ENCODE results near the gene PAPPA2. TPM values are rescaled to one million over a fixed set of nuclear protein-coding genes. Genes with fewer than 3 reads are reported as not detected.

The PAPPA2 gene
- total and polyA plus RNA-seq, 2 of the 8 experiments (the other 6 are each of a cell fraction or from before 2014, with no cell fraction given) = 0.08 to 0.88 TPM

GRCh38 chr1:176626572-176627061, 163.6 kb downstream of the PAPPA2 start (continued):
- no peak for TF ChIP-seq CHD7 (IDR thresholded peaks at IDR 0.05; ENCODE audit: insufficient replicate concordance, low read length)
- no peak for TF ChIP-seq E2F6 (IDR thresholded peaks at IDR 0.05)
- TF ChIP-seq TBP (IDR thresholded peaks at IDR 0.05; ENCODE audit: low read depth, low read length) = no peak
- TF ChIP-seq CBX5 (IDR thresholded peaks at IDR 0.05; ENCODE audit: low read depth, low read length) = no peak
- no peak for TF ChIP-seq BCL11A (IDR thresholded peaks at IDR 0.05; ENCODE audit: low read depth in 2 of 2, low read length in 2 of 2)
- no peak for TF ChIP-seq CBX8 (IDR thresholded peaks at IDR 0.05; ENCODE audit: borderline replicate concordance, low read depth, low read length)
- TF ChIP-seq CREB1 (IDR thresholded peaks at IDR 0.05) = no peak
- no peak for TF ChIP-seq EGR1 (IDR thresholded peaks at IDR 0.05; ENCODE audit: borderline replicate concordance, low read depth, low read length)
- no peak for TF ChIP-seq NANOG (IDR thresholded peaks at IDR 0.05; ENCODE audit: insufficient read depth, low read depth, low read length, poor library complexity, severe bottlenecking)
